ENCODE data around the gene AGAP4. TPM values are rescaled to one million over a fixed set of nuclear protein-coding genes. Genes with fewer than 3 reads are reported as not detected.
"Not testable (repeated sequence)": the region's sequence is repeated elsewhere in the genome, so short reads cannot be mapped to it uniquely, and the experiment has no call there.

The AGAP4 gene
- 13.5 TPM for polyA plus RNA-seq (2013, experiment 1 of 2)
- 13.6 TPM for polyA plus RNA-seq (2013, experiment 2 of 2)

DNA sequence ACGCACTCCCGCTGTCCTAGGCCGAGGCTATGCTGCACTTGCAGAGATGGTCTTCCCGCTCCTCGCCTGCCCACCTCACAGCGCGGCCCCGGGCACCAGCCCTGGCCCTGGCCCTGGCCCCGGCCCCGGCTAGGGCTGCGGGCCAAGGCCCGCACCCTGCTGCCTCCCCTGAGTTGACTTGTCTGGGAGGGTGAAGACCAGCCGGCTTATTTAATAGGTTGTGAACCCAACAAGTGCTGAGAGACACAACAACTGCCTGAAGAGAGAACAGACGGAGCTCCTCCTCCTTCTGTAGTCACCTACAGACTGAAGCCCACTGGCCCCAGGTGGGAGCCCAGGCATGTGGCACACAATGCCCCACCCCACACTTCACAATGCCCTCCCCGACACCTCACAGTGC is at the start of gene AGAP4:
Gene AGAP4 (minus strand): TSS at position 101 of the 400 bp plus-strand sequence. CDS start 153 bp downstream, outside the sequence.
- H3K27me3 ChIP-seq (ENCODE audit: insufficient read depth, low read length); H3K9me3 ChIP-seq (ENCODE audit: insufficient read depth, low read depth, low read length); H3K4me3 ChIP-seq (ENCODE audit: low read length); H3K36me3 ChIP-seq (ENCODE audit: insufficient read depth, low read length); H3K9ac ChIP-seq (ENCODE audit: low read depth, low read length); H3K27ac ChIP-seq (ENCODE audit: low read depth, low read length); H3K4me1 ChIP-seq (ENCODE audit: insufficient read depth, low read length): not testable (repeated sequence)
- no CpG with 5 or more reads among the region's 15 CpGs for WGBS

DNA sequence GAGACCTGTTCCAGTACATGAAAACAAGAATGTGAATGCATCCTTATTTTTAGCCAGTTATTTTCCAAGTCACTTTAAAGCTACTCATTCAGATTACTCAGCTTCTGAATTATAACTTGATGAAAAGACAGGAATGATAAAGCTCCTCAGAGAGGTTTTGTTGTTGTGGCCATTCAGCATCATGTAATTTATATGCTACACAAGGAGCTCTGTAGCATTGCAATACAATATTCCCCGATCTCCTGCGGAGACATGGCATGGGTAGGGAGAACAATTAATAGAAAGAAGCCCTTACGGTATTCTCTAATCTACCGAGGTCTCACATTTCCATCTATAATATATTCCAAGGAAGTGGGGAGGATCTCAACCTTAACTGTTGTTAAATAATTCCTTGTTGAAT is 43.4 kb upstream of the AGAP4 start:
- H3K9ac ChIP-seq (ENCODE audit: low read depth, low read length); H3K27ac ChIP-seq (ENCODE audit: low read depth, low read length); H3K36me3 ChIP-seq (ENCODE audit: insufficient read depth, low read length); H3K27me3 ChIP-seq (ENCODE audit: insufficient read depth, low read length); H3K4me3 ChIP-seq (ENCODE audit: low read length); H3K9me3 ChIP-seq (ENCODE audit: insufficient read depth, low read depth, low read length); H3K4me1 ChIP-seq (ENCODE audit: insufficient read depth, low read length): not testable (repeated sequence)
- WGBS, result no CpG with 5 or more reads among the region's 4 CpGs

DNA sequence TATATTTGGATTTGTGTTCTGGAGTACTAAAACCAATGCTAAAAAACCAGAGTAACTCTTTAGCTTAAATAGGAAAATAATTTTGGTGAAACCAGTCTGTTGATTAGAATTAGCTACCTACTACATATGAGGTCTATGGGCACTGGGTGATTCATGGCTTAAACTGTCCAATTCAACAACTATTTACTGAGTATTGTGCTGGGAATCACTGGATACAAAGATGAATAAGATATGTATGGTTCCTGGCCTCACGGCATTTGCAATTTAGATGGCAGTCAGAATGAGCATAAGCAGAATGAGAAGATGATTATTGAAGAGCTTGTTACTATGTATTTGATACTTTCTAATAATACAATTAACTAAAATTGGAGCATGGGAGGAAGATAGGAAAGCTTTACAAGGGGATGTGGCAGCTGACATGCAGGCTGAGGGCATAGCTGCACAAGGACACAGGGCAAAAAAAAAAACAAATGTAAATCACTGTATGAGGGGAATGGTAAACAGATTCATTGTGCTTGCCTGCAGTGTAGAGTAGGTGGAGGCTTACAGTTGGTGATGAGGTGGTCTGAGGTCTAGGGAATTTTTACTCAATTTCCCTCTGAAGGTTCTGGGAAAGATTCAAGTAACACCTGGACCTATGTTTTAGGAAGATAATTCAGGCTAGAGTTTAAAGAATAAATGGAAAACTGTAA is 42.4 kb upstream of the AGAP4 start:
- H3K9me3 ChIP-seq (ENCODE audit: insufficient read depth, low read depth, low read length); H3K27me3 ChIP-seq (ENCODE audit: insufficient read depth, low read length); H3K36me3 ChIP-seq (ENCODE audit: insufficient read depth, low read length); H3K27ac ChIP-seq (ENCODE audit: low read depth, low read length); H3K4me3 ChIP-seq (ENCODE audit: low read length); H3K9ac ChIP-seq (ENCODE audit: low read depth, low read length); H3K4me1 ChIP-seq (ENCODE audit: insufficient read depth, low read length): not testable (repeated sequence)
- 100% methylated on average over 1 of the region's 1 CpG for WGBS

DNA sequence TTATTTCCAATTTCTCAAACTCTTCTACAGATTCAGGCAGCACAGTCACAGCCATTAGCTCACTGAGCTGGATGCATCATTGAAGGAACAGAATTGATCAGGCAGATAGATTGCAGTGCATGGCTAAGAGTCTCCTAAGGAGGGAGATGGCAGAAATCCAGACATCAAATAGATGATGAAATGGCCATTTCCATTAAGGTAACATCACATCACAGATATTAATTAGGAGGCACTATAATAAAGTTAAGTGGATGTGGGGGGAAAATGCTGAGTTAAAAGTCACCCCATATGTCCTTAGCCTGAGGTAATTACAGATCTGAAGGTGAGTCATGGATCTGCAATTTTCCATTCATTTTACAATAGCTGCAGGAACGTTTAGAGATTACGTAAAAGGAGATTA is 35.6 kb upstream of the AGAP4 start:
- H3K9me3 ChIP-seq (ENCODE audit: insufficient read depth, low read depth, low read length); H3K9ac ChIP-seq (ENCODE audit: low read depth, low read length); H3K4me3 ChIP-seq (ENCODE audit: low read length); H3K4me1 ChIP-seq (ENCODE audit: insufficient read depth, low read length); H3K27me3 ChIP-seq (ENCODE audit: insufficient read depth, low read length); H3K36me3 ChIP-seq (ENCODE audit: insufficient read depth, low read length); H3K27ac ChIP-seq (ENCODE audit: low read depth, low read length): not testable (repeated sequence)
- WGBS, result no CpG with 5 or more reads among the region's 2 CpGs

DNA sequence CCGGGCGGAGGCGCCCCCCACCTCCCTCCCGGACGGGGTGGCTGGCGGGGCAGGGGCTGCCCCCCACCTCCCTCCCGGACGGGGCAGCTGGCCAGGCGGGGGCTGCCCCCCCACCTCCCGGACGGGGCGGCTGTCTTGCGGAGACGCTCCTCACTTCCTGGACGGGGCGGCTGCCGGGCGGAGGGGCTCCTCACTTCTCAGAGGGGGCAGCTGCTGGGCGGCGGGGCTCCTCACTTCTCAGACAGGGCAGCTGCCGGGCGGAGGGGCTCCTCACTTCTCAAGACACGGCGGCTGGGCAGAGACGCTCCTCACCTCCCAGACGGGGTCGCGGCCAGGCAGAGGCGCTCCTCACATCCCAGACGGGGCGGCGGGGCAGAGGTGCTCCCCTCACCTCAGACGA is 18.1 kb upstream of the AGAP4 start:
- not testable (repeated sequence) for H3K27me3 ChIP-seq (ENCODE audit: insufficient read depth, low read length); H3K9ac ChIP-seq (ENCODE audit: low read depth, low read length); H3K4me1 ChIP-seq (ENCODE audit: insufficient read depth, low read length); H3K36me3 ChIP-seq (ENCODE audit: insufficient read depth, low read length); H3K27ac ChIP-seq (ENCODE audit: low read depth, low read length); H3K4me3 ChIP-seq (ENCODE audit: low read length); H3K9me3 ChIP-seq (ENCODE audit: insufficient read depth, low read depth, low read length)
- WGBS, result 98% methylated on average over 33 of the region's 33 CpGs

DNA sequence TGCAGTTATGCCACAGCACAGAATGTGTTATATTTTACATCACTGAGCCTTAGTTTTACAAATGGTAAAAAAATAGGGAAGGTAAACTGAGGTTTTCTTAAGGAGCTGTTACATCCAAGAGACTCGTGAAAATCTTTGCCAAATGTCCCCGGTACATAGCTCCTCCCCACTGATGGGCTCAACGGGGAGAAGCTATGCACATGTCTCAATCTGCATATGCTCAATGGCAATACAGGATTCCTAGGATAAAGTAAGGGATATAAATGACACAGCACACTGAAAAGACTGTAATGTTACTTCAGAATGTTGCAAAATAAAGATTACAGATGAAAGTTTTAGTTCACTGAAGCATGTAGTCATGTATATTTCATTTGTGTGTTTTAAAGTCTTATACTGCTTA is 17.0 kb upstream of the AGAP4 start:
- WGBS, result 87% methylated on average over 3 of the region's 3 CpGs
- not testable (repeated sequence) for H3K9me3 ChIP-seq (ENCODE audit: insufficient read depth, low read depth, low read length); H3K4me1 ChIP-seq (ENCODE audit: insufficient read depth, low read length); H3K36me3 ChIP-seq (ENCODE audit: insufficient read depth, low read length); H3K4me3 ChIP-seq (ENCODE audit: low read length); H3K27ac ChIP-seq (ENCODE audit: low read depth, low read length); H3K9ac ChIP-seq (ENCODE audit: low read depth, low read length); H3K27me3 ChIP-seq (ENCODE audit: insufficient read depth, low read length)

DNA sequence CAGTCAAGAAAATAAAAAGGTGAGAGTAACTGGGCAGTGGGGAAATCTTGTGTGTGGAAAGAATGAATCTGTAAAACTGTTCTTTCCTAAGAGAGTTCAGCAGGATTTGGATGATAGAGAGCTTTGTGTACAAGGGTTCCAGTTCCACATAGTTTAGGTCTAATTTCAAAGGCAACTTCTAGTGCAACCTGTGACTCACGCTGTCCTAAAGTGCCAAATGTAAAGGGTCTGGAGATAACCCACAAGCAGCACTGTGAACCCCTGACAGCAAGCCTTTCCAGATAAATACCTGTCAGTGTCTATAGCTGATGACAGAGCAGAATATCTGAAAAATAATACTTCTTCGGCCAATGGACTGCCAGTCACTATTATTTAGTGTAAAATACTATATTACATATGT is 16.3 kb upstream of the AGAP4 start:
- not testable (repeated sequence) for H3K4me3 ChIP-seq (ENCODE audit: low read length); H3K27ac ChIP-seq (ENCODE audit: low read depth, low read length); H3K9ac ChIP-seq (ENCODE audit: low read depth, low read length); H3K27me3 ChIP-seq (ENCODE audit: insufficient read depth, low read length); H3K36me3 ChIP-seq (ENCODE audit: insufficient read depth, low read length); H3K9me3 ChIP-seq (ENCODE audit: insufficient read depth, low read depth, low read length); H3K4me1 ChIP-seq (ENCODE audit: insufficient read depth, low read length)
- 92% methylated on average over 1 of the region's 2 CpGs for WGBS

DNA sequence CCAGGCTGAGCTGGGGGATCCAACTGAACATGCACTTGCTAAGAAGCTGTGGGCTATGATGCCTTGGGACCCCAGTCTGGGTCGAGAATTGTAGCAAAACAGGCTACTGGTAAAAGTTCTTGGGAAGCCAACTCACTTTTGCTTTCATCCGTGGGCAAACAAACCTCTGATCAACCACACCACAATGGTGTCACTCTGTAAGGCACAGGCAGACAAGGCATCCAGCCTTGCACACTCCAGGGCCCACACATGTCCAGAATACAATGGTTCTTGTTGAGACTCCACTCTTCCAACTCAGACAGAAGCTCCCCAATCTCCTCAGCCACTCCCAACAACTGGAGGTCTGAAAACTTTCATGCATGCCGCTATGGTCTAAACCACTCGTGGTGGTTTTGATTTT is 10.6 kb upstream of the AGAP4 start:
- not testable (repeated sequence) for H3K9me3 ChIP-seq (ENCODE audit: insufficient read depth, low read depth, low read length); H3K4me3 ChIP-seq (ENCODE audit: low read length); H3K9ac ChIP-seq (ENCODE audit: low read depth, low read length); H3K27ac ChIP-seq (ENCODE audit: low read depth, low read length); H3K27me3 ChIP-seq (ENCODE audit: insufficient read depth, low read length); H3K36me3 ChIP-seq (ENCODE audit: insufficient read depth, low read length); H3K4me1 ChIP-seq (ENCODE audit: insufficient read depth, low read length)
- WGBS, result 96% methylated on average over 4 of the region's 4 CpGs

DNA sequence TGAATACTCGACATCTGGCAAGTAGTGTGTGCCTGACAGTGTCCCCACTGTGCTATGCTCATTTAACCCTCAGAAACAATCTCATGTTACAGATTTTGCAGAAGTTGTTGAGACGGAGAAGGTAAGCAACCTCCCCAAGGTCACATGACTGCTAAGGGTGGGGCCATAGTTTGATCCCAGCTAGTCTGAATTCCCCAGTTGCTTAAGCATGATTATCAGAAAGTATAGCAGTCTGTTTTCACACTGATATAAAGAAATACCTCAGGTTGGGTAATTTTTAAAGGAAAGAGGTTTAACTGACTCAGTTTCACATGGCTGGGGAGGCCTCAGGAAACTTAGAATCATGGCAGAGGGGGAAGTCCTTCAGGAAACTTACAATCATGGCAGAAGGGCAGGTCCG is 1.2 kb upstream of the AGAP4 start:
- H3K4me1 ChIP-seq (ENCODE audit: insufficient read depth, low read length); H3K36me3 ChIP-seq (ENCODE audit: insufficient read depth, low read length); H3K9ac ChIP-seq (ENCODE audit: low read depth, low read length); H3K9me3 ChIP-seq (ENCODE audit: insufficient read depth, low read depth, low read length); H3K4me3 ChIP-seq (ENCODE audit: low read length); H3K27me3 ChIP-seq (ENCODE audit: insufficient read depth, low read length); H3K27ac ChIP-seq (ENCODE audit: low read depth, low read length): not testable (repeated sequence)
- WGBS, result 100% methylated on average over 2 of the region's 3 CpGs

DNA sequence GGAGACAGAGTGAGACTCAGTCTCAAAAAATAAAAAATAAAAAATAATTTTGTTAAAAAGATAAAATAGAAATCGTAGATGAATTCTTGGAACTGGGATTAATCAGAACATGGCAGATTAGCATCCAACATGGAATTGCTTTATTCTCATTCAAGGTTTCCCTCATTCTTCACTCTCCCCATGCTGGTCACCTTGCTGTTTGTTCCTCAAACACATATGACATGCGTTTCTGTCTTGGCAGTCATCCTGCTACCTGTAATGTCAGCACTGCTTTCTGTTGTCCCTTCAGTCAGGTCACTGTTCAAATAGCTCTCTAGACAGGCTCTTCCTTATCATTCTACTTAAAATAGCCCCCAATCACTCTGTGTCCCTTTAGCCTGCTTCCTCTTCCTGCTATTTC is 24.4 kb downstream of the AGAP4 start:
- H3K27ac ChIP-seq (ENCODE audit: low read depth, low read length); H3K4me3 ChIP-seq (ENCODE audit: low read length); H3K4me1 ChIP-seq (ENCODE audit: insufficient read depth, low read length); H3K9ac ChIP-seq (ENCODE audit: low read depth, low read length); H3K36me3 ChIP-seq (ENCODE audit: insufficient read depth, low read length); H3K27me3 ChIP-seq (ENCODE audit: insufficient read depth, low read length); H3K9me3 ChIP-seq (ENCODE audit: insufficient read depth, low read depth, low read length): not testable (repeated sequence)
- WGBS, result 100% methylated on average over 1 of the region's 2 CpGs

DNA sequence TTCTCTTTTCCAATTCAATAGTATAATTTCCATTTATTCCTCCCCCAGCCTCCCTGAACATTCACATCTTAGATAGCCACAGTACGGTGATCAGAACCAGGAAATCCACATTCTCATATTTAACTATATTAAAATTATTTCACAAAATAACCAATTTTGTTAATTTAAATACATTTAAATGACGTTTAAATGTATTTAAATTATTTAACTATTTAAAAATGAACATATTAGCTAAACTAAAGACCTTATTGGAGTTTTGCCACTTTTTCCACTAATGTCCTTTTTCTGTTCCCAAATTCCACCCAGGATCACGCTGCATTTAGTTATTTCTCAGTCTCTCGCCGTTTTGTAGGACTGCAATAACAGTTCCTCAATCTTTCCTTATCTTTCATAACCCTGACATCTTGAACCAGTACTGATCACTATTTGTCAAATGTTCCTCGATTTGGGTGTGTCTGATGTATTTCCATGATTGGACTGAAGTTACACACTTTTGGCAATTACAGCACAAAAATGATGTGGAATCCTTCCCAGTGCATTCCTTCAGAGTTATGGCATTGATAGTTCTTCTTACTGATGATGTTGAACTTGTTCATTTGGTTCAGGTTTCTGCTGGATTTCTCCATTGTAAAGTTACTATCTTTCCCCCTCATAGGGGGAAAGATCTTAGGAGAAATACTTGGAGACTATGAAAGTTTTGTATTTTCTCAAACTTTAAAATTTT is 27.0 kb downstream of the AGAP4 start:
- not testable (repeated sequence) for H3K9me3 ChIP-seq (ENCODE audit: insufficient read depth, low read depth, low read length); H3K4me1 ChIP-seq (ENCODE audit: insufficient read depth, low read length); H3K27me3 ChIP-seq (ENCODE audit: insufficient read depth, low read length); H3K4me3 ChIP-seq (ENCODE audit: low read length); H3K9ac ChIP-seq (ENCODE audit: low read depth, low read length); H3K36me3 ChIP-seq (ENCODE audit: insufficient read depth, low read length); H3K27ac ChIP-seq (ENCODE audit: low read depth, low read length)
- 94% methylated on average over 5 of the region's 6 CpGs for WGBS

DNA sequence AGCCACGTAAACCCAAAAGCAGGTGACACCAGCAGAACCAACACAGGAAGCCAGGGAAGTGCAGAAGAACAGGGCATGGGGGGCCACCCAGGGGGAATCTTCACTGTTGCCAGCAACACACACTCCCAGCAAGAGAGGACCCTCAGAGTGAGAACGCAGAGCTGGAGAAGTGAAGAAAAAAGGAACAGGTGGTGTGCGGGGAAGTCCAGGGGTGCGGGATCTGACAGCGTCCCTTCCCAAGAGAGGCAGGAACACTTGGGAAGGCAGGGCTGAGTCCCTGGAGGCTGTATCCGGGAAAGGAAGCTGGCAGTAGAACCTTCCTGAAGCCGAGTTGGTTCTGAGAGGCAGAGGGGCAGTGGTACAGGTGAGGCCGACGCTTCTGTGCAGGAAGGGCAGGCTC is 27.7 kb downstream of the AGAP4 start:
- Histone ChIP-seq H3K4me3 (ENCODE audit: low read length) (no peak overlapping the region), H3K9me3 (ENCODE audit: insufficient read depth, low read depth, low read length) (no peaks in the 10 kb centered on the region), H3K36me3 (ENCODE audit: insufficient read depth, low read length) (no peaks in the 10 kb centered on the region), H3K27me3 (ENCODE audit: insufficient read depth, low read length) (no peaks in the 10 kb centered on the region), H3K9ac (ENCODE audit: low read depth, low read length) (no peak overlapping the region), H3K27ac (ENCODE audit: low read depth, low read length) (no peak overlapping the region), H3K4me1 (ENCODE audit: insufficient read depth, low read length) (no peaks in the 10 kb centered on the region)
- WGBS, result 84% methylated on average over 9 of the region's 9 CpGs

All from HUES64 (cell line).